Activated CD4-positive, alpha-beta T cell treated with anti-CD3 and anti-CD28 coated beads, Interleukin-2, amount 10 ng/mL, durations not matched to agents 24 days and 14 days (primary cell): ENCODE measurements around the gene FCN1. TPM values are rescaled to one million over a fixed set of nuclear protein-coding genes. Genes with fewer than 3 reads are reported as not detected.

ENCODE experiments used
- DNase-seq: peaks from one replicate; pipeline ENCODE4 v3.0.0; 2022
- H3K27ac Mint-ChIP-seq: one replicate; pipeline ENCODE4 v1.8.0; 2022; ENCODE audit warnings: mild to moderate bottlenecking, mixed read lengths
- H3K27me3 Mint-ChIP-seq: one replicate; pipeline ENCODE4 v1.8.0; 2022; ENCODE audit warnings: mixed read lengths
- H3K36me3 Mint-ChIP-seq: one replicate; pipeline ENCODE4 v1.8.0; 2022; ENCODE audit warnings: low read depth, mild to moderate bottlenecking, mixed read lengths
- H3K4me1 Mint-ChIP-seq: one replicate; pipeline ENCODE4 v1.8.0; 2021; ENCODE audit warnings: mixed read lengths
- H3K4me3 Mint-ChIP-seq: one replicate; pipeline ENCODE4 v1.8.0; 2022; ENCODE audit warnings: mild to moderate bottlenecking, moderate library complexity, mixed read lengths
- H3K9me3 Mint-ChIP-seq: one replicate; pipeline ENCODE4 v1.8.0; 2021; ENCODE audit warnings: mixed read lengths
- intact Hi-C: fragments of 100-400 bp; cut with micrococcal nuclease; formaldehyde crosslinking; loops from one replicate; pipeline ENCODE4 v1.15.1; 2023
- total RNA-seq: library from RNA; stranded (reverse); gene quantifications from 2 replicates; pipeline ENCODE4 v1.2.3, GENCODE V29; 2022

The FCN1 gene
- total RNA-seq, 1 donor from 2014 or later: not detected

DNA sequence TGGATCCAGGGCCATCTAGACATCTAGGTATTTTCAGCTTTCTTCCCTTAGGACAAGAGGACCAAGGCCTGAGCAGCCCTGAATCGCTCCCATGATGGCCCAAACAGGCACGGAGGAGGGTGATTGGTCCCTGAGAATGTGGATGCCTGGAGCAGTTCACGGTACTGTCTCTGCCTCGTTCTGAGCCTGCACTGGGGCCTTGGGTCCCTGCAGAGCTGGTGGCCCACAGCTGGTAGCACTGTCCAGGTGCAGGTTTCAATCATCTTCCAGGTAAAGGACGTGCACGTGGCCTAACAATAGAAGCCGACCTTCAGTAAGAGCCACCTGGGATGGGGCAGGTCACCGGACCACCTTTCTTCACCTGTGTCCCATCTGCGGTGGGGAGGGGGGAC, 19.4 kb upstream of the FCN1 start:
- H3K9me3 Mint-ChIP-seq: no peaks in the 10 kb centered on the region
- no peaks in the 10 kb centered on the region for H3K36me3 Mint-ChIP-seq
- intact Hi-C loops: no loop called here

DNA sequence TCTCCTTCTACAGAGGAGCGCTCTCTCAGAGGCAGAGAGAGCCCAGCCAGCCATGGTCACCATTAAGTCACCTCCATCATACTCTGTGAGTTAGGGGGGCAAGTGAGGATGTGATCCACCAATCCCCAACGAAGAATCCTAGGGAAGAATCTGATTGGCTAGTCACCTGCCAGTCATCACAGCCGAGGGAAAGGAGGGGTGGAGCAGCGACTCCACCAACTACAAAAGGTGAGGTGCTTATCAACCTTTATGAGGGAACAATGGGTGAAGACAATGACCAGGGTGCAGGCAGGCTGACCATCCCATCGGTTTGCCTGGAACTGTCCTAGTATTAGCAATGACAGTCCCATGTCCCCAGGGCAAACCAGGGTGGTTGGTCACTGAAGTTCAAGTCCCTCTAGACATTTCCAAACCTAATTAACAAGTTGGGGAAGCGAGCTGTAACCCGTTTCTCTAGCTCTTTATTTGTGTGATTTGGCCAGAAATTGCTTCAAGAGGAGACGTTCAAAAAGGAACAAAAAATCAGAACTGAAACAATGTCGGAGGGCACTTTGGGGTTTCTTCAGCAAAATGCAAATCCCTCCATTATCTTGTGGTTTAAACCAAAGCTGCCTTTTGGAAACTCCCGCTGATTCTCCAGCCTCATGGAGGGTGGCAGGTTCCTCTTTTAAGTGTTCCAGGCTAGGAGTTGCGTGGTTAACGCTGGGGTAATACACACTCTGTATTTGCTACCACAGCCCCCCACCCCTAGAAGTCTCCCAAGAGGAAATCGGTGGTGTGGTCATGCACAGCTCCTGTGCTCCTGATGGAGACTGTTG, 18.8 kb upstream of the FCN1 start:
- H3K4me1 Mint-ChIP-seq: no peaks in the 10 kb centered on the region

More for the DNA sequence above, 19.4 kb upstream of the FCN1 start:
- Mint-ChIP-seq H3K4me1 (no peaks in the 10 kb centered on the region), H3K27me3 (no peaks in the 10 kb centered on the region), H3K27ac (no peak overlapping the region), H3K4me3 (no peak overlapping the region)
- no peak for DNase-seq

DNA sequence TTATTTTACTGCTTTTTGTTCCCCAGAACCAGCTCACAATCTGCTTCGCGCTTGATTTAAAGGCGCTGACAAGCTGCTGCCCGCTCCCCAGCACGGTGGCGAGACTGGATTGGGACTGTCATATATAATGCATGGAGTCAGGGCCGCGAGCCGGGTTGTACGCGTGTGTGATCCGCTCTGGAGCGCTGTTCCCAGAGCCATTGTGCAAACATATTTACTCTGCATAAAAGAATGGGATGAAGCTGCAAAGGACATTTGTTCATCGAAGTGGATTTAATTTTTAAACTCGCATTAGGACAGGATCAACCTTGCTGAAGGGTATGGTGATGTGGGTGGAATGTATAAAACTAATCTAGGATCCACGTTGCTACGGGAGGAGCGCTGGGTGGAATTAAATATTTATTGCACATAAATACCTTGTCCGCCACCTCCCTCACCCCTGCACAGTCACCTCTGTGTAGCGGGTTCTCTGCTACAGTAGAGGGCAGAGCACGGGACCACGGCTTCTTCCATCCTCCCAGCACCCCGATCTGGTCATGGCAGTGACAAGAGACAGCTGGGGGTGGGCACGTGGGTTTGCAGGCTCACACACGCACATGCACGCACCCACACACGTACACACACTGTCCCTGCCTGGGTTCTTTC, 18.1 kb upstream of the FCN1 start:
- no peak overlapping the region for H3K4me3 Mint-ChIP-seq
- DNase-seq: no peak
- H3K9me3 Mint-ChIP-seq: no peaks in the 10 kb centered on the region
- H3K4me1 Mint-ChIP-seq: no peaks in the 10 kb centered on the region
- H3K27me3 Mint-ChIP-seq: no peaks in the 10 kb centered on the region
- no peaks in the 10 kb centered on the region for H3K36me3 Mint-ChIP-seq
- H3K27ac Mint-ChIP-seq: no peak overlapping the region
- intact Hi-C loops: no loop called here

More for the DNA sequence above, 18.8 kb upstream of the FCN1 start:
- H3K36me3 Mint-ChIP-seq: no peaks in the 10 kb centered on the region
- no peaks in the 10 kb centered on the region for H3K9me3 Mint-ChIP-seq
- no peak overlapping the region for H3K4me3 Mint-ChIP-seq
- no peak for DNase-seq
- H3K27me3 Mint-ChIP-seq: no peaks in the 10 kb centered on the region
- no peak overlapping the region for H3K27ac Mint-ChIP-seq
- intact Hi-C loops: no loop called here

DNA sequence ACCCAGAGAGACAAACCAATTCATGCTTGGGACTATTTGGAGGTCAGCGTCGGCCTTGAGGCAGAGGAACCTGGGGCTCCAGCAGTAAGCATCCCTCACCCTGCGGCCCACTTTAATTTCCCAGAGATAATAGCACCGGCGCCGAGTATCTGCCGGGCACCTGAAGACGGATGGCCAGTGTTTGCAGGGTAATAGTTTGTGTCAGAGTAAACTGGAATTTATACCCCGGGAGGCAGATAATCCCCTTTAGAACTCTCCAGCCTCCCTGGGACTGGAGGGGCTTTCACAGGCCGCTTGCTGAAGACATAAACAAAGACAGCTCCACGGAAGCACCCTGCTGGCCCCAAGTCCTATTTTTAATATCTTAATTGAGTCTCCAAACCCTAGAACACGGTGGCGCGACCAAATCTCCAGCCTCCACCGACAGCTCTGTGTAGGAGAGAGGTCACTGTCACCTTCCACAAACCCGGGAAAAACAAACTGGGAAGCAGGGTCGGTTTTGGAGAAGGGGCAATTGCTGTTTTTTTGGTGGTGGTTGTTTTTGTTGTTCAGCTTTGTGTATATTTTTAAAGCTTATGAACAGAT, 17.4 kb upstream of the FCN1 start:
- Mint-ChIP-seq H3K27me3 (peaks cover 2% of the 10 kb centered on the region), H3K36me3 (no peaks in the 10 kb centered on the region), H3K9me3 (no peaks in the 10 kb centered on the region), H3K4me1 (no peaks in the 10 kb centered on the region), H3K27ac (no peak overlapping the region), H3K4me3 (no peak overlapping the region)
- no peak for DNase-seq
- intact Hi-C loops: no loop called here

DNA sequence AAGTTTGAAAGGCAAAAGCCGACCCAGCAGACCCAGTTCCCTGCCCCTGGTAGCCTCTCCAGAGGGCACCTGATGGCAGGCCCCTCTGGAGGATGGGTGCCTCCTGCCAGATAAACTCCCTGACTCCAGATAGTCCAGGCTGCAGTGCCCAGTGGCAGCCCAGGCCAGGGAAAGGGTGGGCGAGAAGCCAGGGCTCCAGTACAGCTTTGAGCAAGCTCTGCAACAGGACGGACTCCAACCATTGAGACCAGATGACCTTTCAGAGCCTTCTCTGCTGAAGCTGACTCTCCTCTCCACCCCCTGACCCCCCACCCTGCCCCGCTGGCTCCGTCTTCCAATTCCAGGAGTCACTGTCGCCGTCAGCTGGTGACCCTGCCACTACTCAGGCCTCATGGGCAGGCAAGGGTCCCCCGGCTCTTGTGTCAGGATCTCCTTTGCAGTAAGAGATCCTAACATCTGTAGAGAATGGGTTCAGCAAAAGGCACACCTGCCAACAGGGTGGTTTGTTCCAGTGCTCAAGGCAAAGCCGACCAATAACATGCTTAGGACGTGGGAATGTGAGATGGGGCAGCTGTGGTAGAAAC, 15.5 kb upstream of the FCN1 start:
- H3K36me3 Mint-ChIP-seq: no peaks in the 10 kb centered on the region
- H3K9me3 Mint-ChIP-seq: no peaks in the 10 kb centered on the region
- intact Hi-C loops: no loop called here
- H3K4me1 Mint-ChIP-seq: no peaks in the 10 kb centered on the region
- peaks cover 2% of the 10 kb centered on the region for H3K27me3 Mint-ChIP-seq
- no peak overlapping the region for H3K27ac Mint-ChIP-seq
- no peak for DNase-seq
- no peak overlapping the region for H3K4me3 Mint-ChIP-seq

DNA sequence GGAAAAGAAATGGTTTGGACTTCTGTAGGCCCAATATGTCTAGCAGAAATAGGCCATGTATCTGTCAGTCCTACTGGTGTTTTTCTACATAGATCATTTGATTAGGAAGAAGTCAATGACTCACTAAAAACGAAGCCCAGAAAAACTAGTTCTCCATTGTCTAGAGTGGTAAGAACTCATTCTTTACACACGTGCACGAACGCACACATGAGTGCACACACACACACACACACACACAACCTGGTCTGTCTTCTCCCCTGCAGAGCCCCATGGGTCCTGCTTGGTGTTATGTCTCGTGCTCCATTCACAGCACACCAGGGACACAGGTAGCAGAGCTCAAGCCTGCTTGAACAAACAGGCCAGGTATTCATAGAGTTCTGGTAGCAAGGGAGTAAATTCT, 14.9 kb upstream of the FCN1 start:
- H3K27me3 Mint-ChIP-seq: peaks cover 2% of the 10 kb centered on the region
- no peak overlapping the region for H3K27ac Mint-ChIP-seq

DNA sequence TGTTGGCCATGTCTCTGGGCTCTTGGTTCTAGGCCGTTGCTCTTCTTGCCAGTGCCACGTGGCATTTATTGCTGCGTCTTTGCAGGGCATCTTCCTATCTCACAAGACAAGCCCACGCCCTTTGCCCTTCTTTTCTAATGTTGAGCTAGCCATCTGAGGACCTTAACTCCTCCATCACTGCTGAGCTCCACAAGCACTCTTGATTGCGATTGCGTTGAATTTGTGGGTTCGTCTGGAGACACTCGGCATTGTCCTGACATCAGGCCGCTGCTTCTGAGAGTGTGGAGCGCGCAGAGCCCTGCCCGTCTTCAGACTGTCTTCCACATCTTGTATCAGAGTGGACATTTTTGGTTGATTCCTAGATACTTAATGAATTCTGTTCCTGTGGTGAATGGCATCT, 14.5 kb upstream of the FCN1 start:
- Mint-ChIP-seq H3K27ac (no peak overlapping the region), H3K4me3 (no peak overlapping the region), H3K4me1 (no peaks in the 10 kb centered on the region), H3K9me3 (no peaks in the 10 kb centered on the region), H3K36me3 (no peaks in the 10 kb centered on the region), H3K27me3 (peaks cover 2% of the 10 kb centered on the region)
- intact Hi-C loops: no loop called here
- DNase-seq: no peak

More for the DNA sequence above, 14.9 kb upstream of the FCN1 start:
- Mint-ChIP-seq H3K9me3 (no peaks in the 10 kb centered on the region), H3K4me1 (no peaks in the 10 kb centered on the region), H3K36me3 (no peaks in the 10 kb centered on the region), H3K4me3 (no peak overlapping the region)
- no peak for DNase-seq
- intact Hi-C loops: no loop called here

DNA sequence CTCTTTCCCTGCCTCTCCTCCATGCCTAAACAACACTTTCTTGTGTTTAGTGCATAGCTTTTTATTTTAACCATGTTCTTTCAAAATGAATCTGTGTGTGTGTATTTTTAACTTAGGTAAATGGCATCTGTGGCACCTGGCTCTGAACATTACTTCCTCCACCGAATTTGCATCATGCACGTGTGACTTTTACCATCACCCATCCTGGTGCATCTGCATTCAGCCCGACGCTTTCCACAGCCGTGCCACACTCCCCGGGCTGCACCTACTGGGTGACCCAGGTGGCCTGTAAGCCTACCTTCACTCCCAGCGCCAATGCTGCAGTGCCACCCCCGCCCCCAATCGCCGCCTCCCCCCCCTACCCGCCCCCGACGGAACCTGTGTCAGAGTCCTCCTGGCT, 12.7 kb upstream of the FCN1 start:
- no peak for DNase-seq
- no peaks in the 10 kb centered on the region for H3K4me1 Mint-ChIP-seq
- H3K9me3 Mint-ChIP-seq: no peaks in the 10 kb centered on the region
- H3K4me3 Mint-ChIP-seq: no peak overlapping the region
- H3K36me3 Mint-ChIP-seq: no peaks in the 10 kb centered on the region
- intact Hi-C loops: no loop called here
- no peak overlapping the region for H3K27ac Mint-ChIP-seq
- peaks cover 2% of the 10 kb centered on the region for H3K27me3 Mint-ChIP-seq

DNA sequence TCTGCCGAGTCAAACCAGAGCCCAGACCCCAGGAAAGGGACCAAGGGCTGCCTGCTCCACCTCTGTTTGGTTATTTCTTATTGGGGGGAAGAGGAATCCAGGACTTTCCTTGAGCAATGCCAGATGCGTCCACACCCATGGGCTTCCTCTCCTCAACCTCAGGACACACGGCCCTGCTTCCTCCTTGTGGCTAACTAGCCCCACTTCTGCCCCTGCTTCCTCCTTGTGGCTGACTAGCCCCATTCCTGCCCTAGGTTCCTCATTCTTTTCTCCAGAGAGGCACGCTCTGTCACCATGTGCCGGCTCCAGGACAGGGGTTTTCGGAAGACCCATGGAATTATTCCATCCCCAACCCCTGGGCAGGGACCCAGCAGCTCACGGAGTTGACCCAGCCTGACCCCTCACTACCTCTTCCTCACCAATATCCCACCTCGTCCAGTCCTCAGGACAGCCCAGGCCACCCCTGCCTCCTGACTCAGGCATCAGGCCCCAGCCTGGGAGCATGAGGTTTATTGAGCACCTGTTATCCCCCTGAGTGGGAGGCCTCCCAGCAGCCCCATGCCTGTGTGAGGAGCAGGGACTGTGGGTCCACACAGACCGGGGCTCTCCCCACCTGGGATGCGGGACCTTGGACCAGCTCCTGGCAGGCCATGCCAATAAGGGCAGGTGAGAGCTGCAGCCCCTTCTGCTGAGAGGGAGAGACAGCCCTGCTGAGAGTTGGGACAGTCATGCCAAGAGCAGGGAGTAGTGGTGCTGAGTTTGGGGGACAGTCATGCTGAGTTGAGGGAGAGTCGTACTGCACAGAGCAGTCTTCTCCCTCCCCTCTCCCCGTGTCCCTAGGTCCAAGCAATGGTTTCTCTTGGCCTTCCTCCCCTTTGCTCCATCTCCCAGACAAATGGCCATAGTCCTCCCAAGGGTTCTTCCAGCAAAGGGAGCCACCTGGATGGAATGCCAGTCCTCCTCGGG, 11.8 kb upstream of the FCN1 start:
- Mint-ChIP-seq H3K4me3 (no peak overlapping the region), H3K36me3 (no peaks in the 10 kb centered on the region), H3K27ac (no peak overlapping the region), H3K4me1 (no peaks in the 10 kb centered on the region), H3K9me3 (no peaks in the 10 kb centered on the region), H3K27me3 (peaks cover 2% of the 10 kb centered on the region)
- intact Hi-C loops: no loop called here
- no peak for DNase-seq

DNA sequence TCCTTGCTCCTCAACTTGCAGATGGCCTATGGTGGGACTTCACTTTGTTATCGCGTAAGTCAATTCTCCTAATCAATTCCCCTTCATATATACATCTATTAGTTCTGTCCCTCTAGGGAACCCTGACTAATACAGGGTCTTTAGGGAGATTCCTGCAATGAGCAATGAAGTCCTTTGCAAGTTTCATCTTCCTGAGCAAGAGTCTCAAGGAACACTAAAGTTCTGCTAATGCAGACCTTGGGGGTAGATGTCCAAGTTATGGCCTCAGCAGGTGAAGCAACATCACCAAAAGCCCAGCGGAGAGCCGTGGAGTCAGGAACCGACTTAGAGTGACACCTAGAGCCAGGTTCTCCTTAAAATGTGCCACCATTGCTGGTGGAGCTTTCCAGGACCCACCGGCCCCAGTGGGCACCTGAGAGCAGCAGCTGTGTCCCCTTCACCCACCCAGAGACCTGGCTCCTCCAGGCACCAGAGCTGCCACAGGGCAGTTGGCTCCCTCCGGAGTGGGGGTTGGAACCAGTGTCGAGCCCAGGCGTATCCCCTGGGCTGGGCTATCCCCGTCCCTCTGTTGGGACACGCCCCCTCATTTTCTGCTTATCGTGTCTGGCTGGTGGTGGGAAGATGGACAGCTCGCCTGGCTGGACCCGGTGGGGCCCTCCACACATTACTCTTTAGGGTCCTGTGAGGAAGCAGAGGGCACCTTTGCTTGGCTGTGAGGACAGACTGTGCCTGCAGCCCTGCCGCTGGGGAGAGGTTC, 10.9 kb upstream of the FCN1 start:
- H3K4me3 Mint-ChIP-seq: no peak overlapping the region
- H3K4me1 Mint-ChIP-seq: no peaks in the 10 kb centered on the region
- peaks cover 2% of the 10 kb centered on the region for H3K27me3 Mint-ChIP-seq
- H3K36me3 Mint-ChIP-seq: no peaks in the 10 kb centered on the region
- intact Hi-C loops: no loop called here
- no peak overlapping the region for H3K27ac Mint-ChIP-seq
- no peak for DNase-seq
- H3K9me3 Mint-ChIP-seq: no peaks in the 10 kb centered on the region

DNA sequence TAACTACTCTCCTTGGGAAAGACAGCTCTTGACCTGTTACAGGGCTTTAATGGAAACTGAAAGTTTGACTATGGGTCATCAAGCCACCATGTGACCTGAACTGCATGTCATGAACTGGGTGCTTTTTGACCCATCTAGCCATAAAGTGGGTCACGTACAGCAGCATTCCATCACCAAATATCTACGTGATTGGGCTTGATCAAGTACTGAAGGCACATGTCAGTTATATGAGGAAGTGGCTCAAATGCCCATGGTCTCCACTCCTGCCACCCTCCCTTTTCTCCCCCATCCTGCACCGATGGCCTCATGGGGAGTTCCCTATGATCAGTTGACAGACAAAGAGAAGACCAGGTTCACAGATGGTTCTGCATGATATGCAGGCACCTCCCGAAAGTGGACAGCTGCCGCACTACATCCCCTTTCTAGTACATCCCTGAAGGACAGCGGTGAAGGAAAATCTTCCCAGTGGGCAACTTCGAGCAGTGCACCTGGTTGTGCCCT, 7.3 kb upstream of the FCN1 start:
- no peak overlapping the region for H3K4me3 Mint-ChIP-seq
- no peaks in the 10 kb centered on the region for H3K36me3 Mint-ChIP-seq
- H3K4me1 Mint-ChIP-seq: no peaks in the 10 kb centered on the region
- H3K27me3 Mint-ChIP-seq: no peaks in the 10 kb centered on the region
- no peaks in the 10 kb centered on the region for H3K9me3 Mint-ChIP-seq
- intact Hi-C loops: no loop called here
- H3K27ac Mint-ChIP-seq: no peak overlapping the region
- no peak for DNase-seq

DNA sequence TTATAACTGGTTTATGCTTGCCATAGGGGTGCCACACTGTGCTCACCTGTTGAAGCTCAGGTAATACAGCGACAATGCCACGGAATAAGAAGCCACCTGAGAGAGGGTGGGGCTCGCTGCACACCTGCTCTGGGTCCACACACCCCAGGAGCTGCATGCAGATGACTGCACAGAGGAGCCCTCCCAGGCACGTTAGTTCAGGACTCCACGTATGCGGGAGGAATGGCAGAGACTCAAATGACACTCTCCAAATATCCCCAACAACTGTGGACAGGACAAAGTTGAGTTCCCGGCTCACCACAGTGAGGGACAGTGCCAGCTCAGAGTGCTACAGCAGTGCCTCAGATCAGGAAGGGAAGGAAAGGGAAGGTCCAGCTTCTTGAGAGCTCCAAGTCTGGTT, 5.8 kb upstream of the FCN1 start:
- intact Hi-C loops: no loop called here
- Mint-ChIP-seq H3K4me3 (no peak overlapping the region), H3K36me3 (no peaks in the 10 kb centered on the region), H3K9me3 (peaks cover 5% of the 10 kb centered on the region), H3K27me3 (no peaks in the 10 kb centered on the region), H3K4me1 (no peaks in the 10 kb centered on the region), H3K27ac (no peak overlapping the region)
- DNase-seq: no peak

DNA sequence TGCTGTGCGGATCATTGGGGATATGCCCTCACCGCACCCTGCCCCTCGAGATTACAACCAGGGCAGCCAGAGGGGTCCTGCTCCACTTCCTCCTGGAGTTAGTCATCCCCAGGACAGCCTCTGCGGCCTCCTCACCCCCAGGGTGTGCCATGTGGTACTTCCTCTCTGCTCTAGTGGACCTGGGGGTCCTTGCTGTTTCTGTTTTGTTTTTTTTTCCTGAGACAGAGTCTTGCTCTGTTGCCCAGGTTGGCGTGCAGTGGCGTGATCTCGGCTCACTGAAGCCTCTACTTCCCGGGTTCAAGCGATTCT, 5.2 kb upstream of the FCN1 start:
- Mint-ChIP-seq H3K27ac (no peak overlapping the region), H3K9me3 (peaks cover 6% of the 10 kb centered on the region), H3K27me3 (no peaks in the 10 kb centered on the region), H3K36me3 (no peaks in the 10 kb centered on the region), H3K4me3 (no peak overlapping the region), H3K4me1 (no peaks in the 10 kb centered on the region)
- no peak for DNase-seq
- intact Hi-C loops: no loop called here
